Nasal cavity respiratory epithelium epithelial cell of viscerocranial mucosa (primary cell): ENCODE measurements around the gene ZNF177. TPM values are rescaled to one million over a fixed set of nuclear protein-coding genes. Genes with fewer than 3 reads are reported as not detected.

ENCODE experiments used
- total RNA-seq: library from RNA; depleted of rRNA; stranded (reverse); fragments of >200 nt; gene quantifications from 2 replicates; pipeline ENCODE4 v1.2.3, GENCODE V29; 2014

Gene ZNF177
- total RNA-seq: 0.68 and 2.3 TPM in 2 replicates

DNA sequence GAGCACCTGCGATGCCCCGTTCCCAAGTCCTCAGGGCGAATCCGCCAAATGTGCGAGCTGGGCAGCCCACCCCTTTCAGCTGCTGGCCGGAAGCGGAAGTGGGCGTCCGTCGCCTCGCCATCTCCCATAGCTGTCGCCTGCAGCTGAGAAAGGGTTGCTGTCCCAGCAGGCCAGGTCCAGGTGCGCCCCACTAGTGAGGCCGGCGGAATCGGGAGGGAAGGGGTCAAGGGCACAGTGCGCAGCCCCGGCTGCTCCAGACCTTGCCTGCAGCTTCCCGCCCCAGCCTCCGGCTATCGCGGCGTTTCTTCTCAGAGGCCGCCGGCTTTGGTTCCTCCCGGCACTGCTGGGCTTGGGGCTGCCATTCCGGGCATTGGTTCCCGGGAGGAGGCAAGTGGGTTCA lies at the start of gene ZNF177:
Gene ZNF177, plus strand, starts transcription at position 109 of the 400 bp plus-strand sequence. CDS start 15,299 bp downstream, outside the sequence.

DNA sequence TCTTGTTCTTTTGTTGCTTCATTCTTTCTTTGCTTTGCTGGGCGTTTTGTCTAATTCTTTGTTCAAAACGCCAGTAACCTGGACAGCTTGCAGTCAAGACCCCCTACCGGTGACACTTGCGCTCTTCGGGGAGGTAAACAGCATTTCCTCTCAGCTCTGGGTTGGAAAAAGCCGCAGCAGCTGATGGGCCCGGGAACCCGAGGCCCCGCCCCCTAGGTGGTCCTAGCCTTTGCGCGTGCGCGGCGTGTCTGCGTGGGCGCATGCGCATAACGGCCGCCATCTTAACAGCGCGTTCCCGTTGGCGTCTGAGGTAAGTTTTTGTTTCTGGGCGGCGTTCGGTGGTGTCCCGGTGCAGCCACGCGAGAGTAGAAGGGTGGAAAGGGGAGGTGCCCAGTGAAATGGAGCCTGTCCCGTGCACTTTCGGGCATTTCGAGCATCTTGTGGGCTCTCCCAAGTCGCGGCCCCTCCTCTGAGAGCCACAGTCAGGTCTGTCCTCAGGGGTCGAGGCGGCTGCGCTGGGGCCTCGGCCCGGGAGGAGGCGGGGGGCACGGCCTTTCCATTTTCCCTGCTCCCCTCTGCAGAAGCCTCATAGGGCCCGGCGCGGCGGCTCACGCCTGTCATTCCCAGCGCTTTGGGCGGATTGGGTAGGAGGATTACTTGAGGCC lies 38.8 kb upstream of the ZNF177 start, which contains the start of gene ZNF559:
Gene ZNF559, plus strand, starts transcription at position 261 of the 665 bp plus-strand sequence. CDS start 14,371 bp downstream, outside the sequence.

Other genes starting within 250 kb of the ZNF177 start
- not detected in 2 replicates for gene OR7G1, start 247.2 kb upstream of the ZNF177 start, total RNA-seq
- not detected in 2 replicates for gene OR7G3, start 236.1 kb upstream of the ZNF177 start, total RNA-seq
- gene ZNF317, start 222.6 kb upstream of the ZNF177 start, total RNA-seq: 15.7 and 27.2 TPM in 2 replicates
- not detected in 2 replicates for gene OR7D2, start 184.0 kb upstream of the ZNF177 start, total RNA-seq
- gene OR7D4, start 143.4 kb upstream of the ZNF177 start, total RNA-seq: not detected in 2 replicates
- gene OR7E24, start 112.1 kb upstream of the ZNF177 start, total RNA-seq: not detected in 2 replicates
- gene ZNF699, start 53.2 kb upstream of the ZNF177 start, total RNA-seq: 19.3 and 24.9 TPM in 2 replicates
- 6.2 and 21.6 TPM in 2 replicates for gene ZNF559, start 38.8 kb upstream of the ZNF177 start, total RNA-seq
- gene ZNF266, start 72.6 kb downstream of the ZNF177 start, total RNA-seq: 10.3 and 14.1 TPM in 2 replicates
- gene ZNF560, start 135.6 kb downstream of the ZNF177 start, total RNA-seq: 1.6 and 2.7 TPM in 2 replicates
- gene ZNF426, start 175.6 kb downstream of the ZNF177 start, total RNA-seq: 26.3 and 26.7 TPM in 2 replicates
- gene ZNF121, start 221.5 kb downstream of the ZNF177 start, total RNA-seq: 80.0 and 125 TPM in 2 replicates